Fibroblast of lung (primary cell): ENCODE data around the gene KIF18A.

ENCODE experiments used
- CTCF ChIP-seq, 2 donors: IDR thresholded peaks in 1 of 2; conservative IDR thresholded peaks in 1 of 2; 1 replicate in 1 of 2; 2 replicates in 1 of 2; pipeline ENCODE4 v1.5.1; 2011 to 2012; ENCODE audit warnings: low read length in 2 of 2, control low read depth in 1 of 2, inconsistent platforms in 1 of 2, low read depth in 1 of 2, mild to moderate bottlenecking in 1 of 2
- EZH2 ChIP-seq: IDR thresholded peaks from 2 replicates; pipeline ENCODE4 v1.5.1; 2012; ENCODE audit warnings: low read length, control low read depth, mild to moderate bottlenecking; ENCODE audit errors: missing control alignments

GRCh38 chr11:27972522-27973170 is 135.3 kb downstream of the KIF18A start:
- TF ChIP-seq CTCF (conservative IDR thresholded peaks at IDR 0.05 in 1 of 2, IDR thresholded peaks at IDR 0.05 in 1 of 2; ENCODE audit: low read depth in 1 of 2, low read length in 2 of 2) (no peak), EZH2 (no peak)
